Aorta (tissue), 5 donors: ENCODE measurements around the gene RRP15. TPM values are rescaled to one million over a fixed set of nuclear protein-coding genes. Genes with fewer than 3 reads are reported as not detected.
A peak's percentile ranks its signal among the peaks of the same experiment; 100 is the strongest.

Experiments used
- ATAC-seq: fragments of 200-7000 bp; cut with Tn5 transposase; one replicate; pipeline ENCODE4 v1.9.1; 2022; ENCODE audit warnings: moderate library complexity; ENCODE audit not compliant: low FRiP score
- DNase-seq, 2 donors: peaks; one replicate each; pipeline ENCODE4 v3.0.0-alpha.2; 2020
- H3K27ac ChIP-seq, 2 donors: one replicate each; pipeline ENCODE4 v1.5.1; 2013; ENCODE audit warnings: low read length in 2 of 2, mild to moderate bottlenecking in 2 of 2, moderate library complexity in 2 of 2, control low read depth in 1 of 2, inconsistent platforms in 1 of 2, low read depth in 1 of 2
- H3K27me3 ChIP-seq, 2 donors: one replicate each; pipeline ENCODE4 v1.6.1; 2013; ENCODE audit warnings: control low read depth in 1 of 2, low read length in 1 of 2, mild to moderate bottlenecking in 1 of 2, moderate library complexity in 1 of 2; ENCODE audit not compliant: insufficient read depth in 2 of 2, control insufficient read depth in 1 of 2
- H3K36me3 ChIP-seq, 2 donors: one replicate each; pipeline ENCODE4 v1.6.1; 2013; ENCODE audit warnings: control low read depth in 1 of 2, low read length in 1 of 2, mild to moderate bottlenecking in 1 of 2; ENCODE audit not compliant: insufficient read depth in 2 of 2, control insufficient read depth in 1 of 2
- H3K4me1 ChIP-seq, 2 donors: one replicate each; pipeline ENCODE4 v1.6.1; 2013; ENCODE audit warnings: low read length in 2 of 2, control low read depth in 1 of 2, mild to moderate bottlenecking in 1 of 2, moderate library complexity in 1 of 2; ENCODE audit not compliant: insufficient read depth in 2 of 2, control insufficient read depth in 1 of 2
- H3K4me3 ChIP-seq, 2 donors: one replicate each; pipeline ENCODE4 v1.5.1; 2013; ENCODE audit warnings: low read length in 2 of 2, control low read depth in 1 of 2, mild to moderate bottlenecking in 1 of 2
- H3K9me3 ChIP-seq: one replicate; pipeline ENCODE4 v1.6.1; 2013; ENCODE audit warnings: mild to moderate bottlenecking, low read length; ENCODE audit not compliant: control insufficient read depth
- WGBS, 2 donors: extraction: QIAGEN DNeasy Blood & Tissue Kit; methylation state at CpG; one replicate each; pipeline ENCODE4 v1.1.7; 2013; 5-methylcytosine and 5-hydroxymethylcytosine counted together
- intact Hi-C, 2 donors: fragments of 100-400 bp; cut with DNase I; formaldehyde crosslinking; loops; one replicate each; pipeline versions ENCODE4 v1.14.2 to v1.15.0; 2022
- long read RNA-seq, 2 donors: library from polyadenylated mRNA; unstranded; transcript quantifications; one replicate each; pipeline ENCODE4 v2.0.0, GENCODE V29; 2020 to 2021
- polyA plus RNA-seq, 2 donors: library from polyadenylated mRNA; stranded (reverse); fragments of 200-250 nt; gene quantifications; one replicate each; pipeline ENCODE4 v1.2.3, GENCODE V29; 2013
- total RNA-seq, 2 donors: library from RNA; stranded (reverse); fragmentation: NEBNext Ultra II Directional; extraction: Animal tissue kit (Norgen Biotek cat#: 25700); gene quantifications; one replicate each; pipeline ENCODE4 v1.2.1, GENCODE V29; 2021
- donor health status: healthy with polysubstance abuse.
- donor health status: Bipolar disorder and iron deficiency.
- donor health status: DM: no; HTN: no; CAD: no.
- donor health status: DM: no; HTN: no; CAD: no.
- donor health status: DM: yes; HTN: yes; CAD: no.

RRP15 gene, protein sequence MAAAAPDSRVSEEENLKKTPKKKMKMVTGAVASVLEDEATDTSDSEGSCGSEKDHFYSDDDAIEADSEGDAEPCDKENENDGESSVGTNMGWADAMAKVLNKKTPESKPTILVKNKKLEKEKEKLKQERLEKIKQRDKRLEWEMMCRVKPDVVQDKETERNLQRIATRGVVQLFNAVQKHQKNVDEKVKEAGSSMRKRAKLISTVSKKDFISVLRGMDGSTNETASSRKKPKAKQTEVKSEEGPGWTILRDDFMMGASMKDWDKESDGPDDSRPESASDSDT
- total RNA-seq: 10 to 100 TPM; 16.3 to 19.9 TPM
- 1 to 10 TPM; 2.0 to 3.4 TPM for polyA plus RNA-seq
- long read RNA-seq, donor 1, full-length matches to known transcripts: 3 of 7 reads
- long read RNA-seq, donor 1, partial matches to known transcripts: 0 of 7 reads
- long read RNA-seq, donor 1, other reads (novel, unspliced or antisense): 4 of 7 reads
- long read RNA-seq, donor 2, full-length matches to known transcripts: 7 of 9 reads
- long read RNA-seq, donor 2, partial matches to known transcripts: 0 of 9 reads
- long read RNA-seq, donor 2, other reads (novel, unspliced or antisense): 2 of 9 reads

GRCh38 chr1:218284917-218285635 lies at the start of gene RRP15:
RRP15 (plus strand) TSS chr1:218285293; CDS start chr1:218285317, 24 bp downstream.
- ATAC-seq: peak; percentile 96
- no peaks in the 10 kb centered on the region for H3K4me1 ChIP-seq
- no peaks in the 10 kb centered on the region for H3K27me3 ChIP-seq
- H3K4me3 ChIP-seq: peak within 1 kb of the TSS; percentile 82 to 96
- peak; percentile 93 to 95 for DNase-seq
- WGBS, 2 donors: 0 to 1% methylated on average over 45 of the region's 45 CpGs
- intact Hi-C loops: no loop called here
- peak within 1 kb of the TSS; percentile 1 to 38 for H3K27ac ChIP-seq
- no peaks in the 10 kb centered on the region for H3K9me3 ChIP-seq
- no peaks in the 10 kb centered on the region for H3K36me3 ChIP-seq

DNA sequence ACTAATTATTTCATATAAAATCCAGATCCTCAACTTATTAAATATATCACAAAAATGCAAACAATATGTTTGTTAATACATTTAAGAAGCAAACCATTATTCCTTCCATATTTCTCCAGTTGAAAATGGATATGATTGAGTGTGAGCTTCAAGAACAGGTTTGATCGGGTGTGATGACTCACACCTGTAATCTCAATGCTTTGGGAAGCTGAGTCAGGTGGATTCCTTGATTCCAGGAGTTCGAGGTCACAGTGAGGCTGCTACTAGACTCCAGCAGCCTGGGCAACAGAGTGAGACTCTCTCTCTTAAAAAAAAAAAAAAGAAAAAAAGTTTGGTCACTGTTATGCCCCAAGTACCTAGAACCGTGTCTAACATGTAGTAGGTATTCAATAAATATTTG lies 42.9 kb upstream of the RRP15 start:
- no peak for ATAC-seq
- Histone ChIP-seq H3K4me1 (no peaks in the 10 kb centered on the region), H3K9me3 (no peaks in the 10 kb centered on the region), H3K27me3 (no peaks in the 10 kb centered on the region), H3K4me3 (no peak overlapping the region), H3K36me3 (no peaks in the 10 kb centered on the region), H3K27ac (no peak overlapping the region)
- 75 to 76% methylated on average over 3 of the region's 3 CpGs for WGBS, 2 donors
- DNase-seq: no peak
- intact Hi-C loops: no loop called here

DNA sequence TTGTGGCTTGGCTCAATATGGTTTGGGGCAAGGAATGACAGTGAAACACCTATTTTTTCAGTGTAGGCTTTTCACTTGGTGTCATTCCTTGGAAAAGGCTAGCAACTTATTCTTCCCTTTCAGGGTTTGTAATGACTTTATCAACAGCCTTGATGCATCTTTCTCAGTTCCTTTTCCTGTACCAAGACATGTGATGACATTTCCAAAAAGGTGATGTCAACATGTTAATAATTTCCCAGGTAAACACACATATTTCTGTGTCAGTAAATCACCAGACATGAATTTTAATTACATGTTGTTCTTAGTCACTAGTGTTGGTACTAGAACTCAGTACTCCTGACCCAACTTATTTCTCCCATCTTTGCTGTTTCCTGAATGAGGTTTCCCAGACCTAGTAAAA lies 37.8 kb upstream of the RRP15 start:
- Histone ChIP-seq H3K27me3 (no peaks in the 10 kb centered on the region), H3K9me3 (no peaks in the 10 kb centered on the region), H3K4me3 (no peak overlapping the region), H3K4me1 (no peaks in the 10 kb centered on the region), H3K36me3 (no peaks in the 10 kb centered on the region), H3K27ac (no peak overlapping the region)
- intact Hi-C loops: no loop called here
- ATAC-seq (no peak), DNase-seq (no peak)

DNA sequence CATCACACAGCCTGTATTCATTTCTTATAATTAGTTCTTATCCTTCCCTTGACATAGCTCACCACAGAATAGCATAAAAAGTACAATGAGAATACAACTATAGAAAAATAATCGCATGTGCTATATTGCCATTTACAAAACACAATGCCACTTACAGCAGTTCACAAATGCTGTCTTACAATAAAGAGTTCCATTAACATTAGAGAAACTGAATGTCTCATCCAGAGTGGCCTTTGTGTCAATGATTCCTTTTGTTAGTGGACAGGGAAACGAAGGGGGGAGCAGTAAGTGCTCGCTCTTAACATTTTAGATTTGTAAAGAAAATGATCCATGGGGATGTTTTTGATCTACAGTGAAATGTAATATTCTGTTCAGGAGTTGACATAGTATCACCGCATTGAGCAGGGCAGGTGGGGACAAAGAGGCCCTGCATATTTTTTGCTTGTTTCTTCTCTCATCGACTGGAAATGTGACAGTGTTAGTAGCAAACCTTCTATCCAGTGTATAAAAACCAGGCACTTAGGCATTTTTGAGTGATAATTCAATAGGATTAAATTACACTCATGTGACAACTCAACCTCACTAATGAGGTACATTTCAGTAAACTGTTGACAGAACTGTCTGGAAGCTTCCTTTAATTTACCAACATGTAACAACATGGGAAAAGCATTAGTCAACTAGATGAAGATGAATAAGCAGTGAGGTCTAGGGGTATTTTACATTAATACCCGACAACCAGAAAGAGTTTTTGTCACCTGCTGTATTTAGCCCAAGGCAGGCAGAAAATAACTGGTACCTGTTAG lies 35.6 kb upstream of the RRP15 start:
- DNase-seq (no peak), ATAC-seq (no peak)
- Histone ChIP-seq H3K4me1 (no peaks in the 10 kb centered on the region), H3K27me3 (no peaks in the 10 kb centered on the region), H3K9me3 (no peaks in the 10 kb centered on the region), H3K36me3 (no peaks in the 10 kb centered on the region), H3K4me3 (no peak overlapping the region), H3K27ac (no peak overlapping the region)
- 82 to 89% methylated on average over 6 of the region's 6 CpGs for WGBS, 2 donors
- intact Hi-C loops: no loop called here

DNA sequence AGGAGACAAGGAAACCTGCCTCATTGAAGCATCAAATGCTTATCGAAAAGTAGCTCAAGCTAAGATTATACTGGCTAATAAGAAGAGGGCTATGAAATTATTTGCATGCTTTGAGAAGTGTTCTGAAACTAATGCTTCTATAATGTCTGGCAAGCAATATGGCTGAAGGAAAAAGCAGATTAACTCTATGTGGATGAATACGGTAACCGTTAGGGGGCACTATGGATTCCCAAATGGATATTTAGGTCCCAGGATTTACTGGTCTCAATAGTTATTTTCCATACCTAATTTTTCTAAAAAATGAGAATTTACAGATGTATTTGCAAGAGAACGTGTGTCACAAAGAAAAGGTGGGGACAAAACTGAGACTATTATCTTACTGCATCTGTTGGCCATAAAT lies 34.6 kb upstream of the RRP15 start:
- no peak overlapping the region for H3K27ac ChIP-seq
- H3K9me3 ChIP-seq: no peaks in the 10 kb centered on the region
- H3K36me3 ChIP-seq: no peaks in the 10 kb centered on the region
- H3K27me3 ChIP-seq: no peaks in the 10 kb centered on the region
- ATAC-seq: no peak
- H3K4me1 ChIP-seq: no peaks in the 10 kb centered on the region
- WGBS, 2 donors: 61 to 71% methylated on average over 4 of the region's 4 CpGs
- intact Hi-C loops: no loop called here
- no peak overlapping the region for H3K4me3 ChIP-seq
- no peak for DNase-seq

- 41 to 44% methylated on average over 8 of the region's 8 CpGs for WGBS, 2 donors
- Histone ChIP-seq H3K4me3 (no peak overlapping the region), H3K4me1 (no peaks in the 10 kb centered on the region), H3K9me3 (peaks cover 3% of the 10 kb centered on the region), H3K27me3 (no peaks in the 10 kb centered on the region), H3K27ac (no peak overlapping the region), H3K36me3 (no peaks in the 10 kb centered on the region)
- no peak for DNase-seq
- ATAC-seq: no peak
- intact Hi-C loops: no loop called here
Measured at GRCh38 chr1:218254296-218254946, 30.7 kb upstream of the RRP15 start.

- no peaks in the 10 kb centered on the region for H3K4me1 ChIP-seq
- peaks cover 5% of the 10 kb centered on the region for H3K9me3 ChIP-seq
- no peaks in the 10 kb centered on the region for H3K27me3 ChIP-seq
- WGBS, 2 donors: 55 to 56% methylated on average over 2 of the region's 2 CpGs
- no peak overlapping the region for H3K4me3 ChIP-seq
- ATAC-seq (no peak), DNase-seq (no peak)
- intact Hi-C loops: no loop called here
- no peak overlapping the region for H3K27ac ChIP-seq
- H3K36me3 ChIP-seq: no peaks in the 10 kb centered on the region
Measured at GRCh38 chr1:218255090-218255489, 30.0 kb upstream of the RRP15 start.

GRCh38 chr1:218257371-218257770 lies 27.7 kb upstream of the RRP15 start:
- DNase-seq: no peak
- Histone ChIP-seq H3K9me3 (peaks cover 5% of the 10 kb centered on the region), H3K4me1 (no peaks in the 10 kb centered on the region), H3K4me3 (no peak overlapping the region), H3K36me3 (no peaks in the 10 kb centered on the region), H3K27me3 (no peaks in the 10 kb centered on the region), H3K27ac (no peak overlapping the region)
- WGBS, 2 donors: 7 to 16% methylated on average over 1 of the region's 1 CpG
- intact Hi-C loops: no loop called here
- ATAC-seq: no peak
